ENCODE data around the gene ADRA1B.

- TF ChIP-seq, protein P1, sequence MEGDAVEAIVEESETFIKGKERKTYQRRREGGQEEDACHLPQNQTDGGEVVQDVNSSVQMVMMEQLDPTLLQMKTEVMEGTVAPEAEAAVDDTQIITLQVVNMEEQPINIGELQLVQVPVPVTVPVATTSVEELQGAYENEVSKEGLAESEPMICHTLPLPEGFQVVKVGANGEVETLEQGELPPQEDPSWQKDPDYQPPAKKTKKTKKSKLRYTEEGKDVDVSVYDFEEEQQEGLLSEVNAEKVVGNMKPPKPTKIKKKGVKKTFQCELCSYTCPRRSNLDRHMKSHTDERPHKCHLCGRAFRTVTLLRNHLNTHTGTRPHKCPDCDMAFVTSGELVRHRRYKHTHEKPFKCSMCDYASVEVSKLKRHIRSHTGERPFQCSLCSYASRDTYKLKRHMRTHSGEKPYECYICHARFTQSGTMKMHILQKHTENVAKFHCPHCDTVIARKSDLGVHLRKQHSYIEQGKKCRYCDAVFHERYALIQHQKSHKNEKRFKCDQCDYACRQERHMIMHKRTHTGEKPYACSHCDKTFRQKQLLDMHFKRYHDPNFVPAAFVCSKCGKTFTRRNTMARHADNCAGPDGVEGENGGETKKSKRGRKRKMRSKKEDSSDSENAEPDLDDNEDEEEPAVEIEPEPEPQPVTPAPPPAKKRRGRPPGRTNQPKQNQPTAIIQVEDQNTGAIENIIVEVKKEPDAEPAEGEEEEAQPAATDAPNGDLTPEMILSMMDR (IDR thresholded peaks at IDR 0.05), result no peak
- TF ChIP-seq POLR2A (IDR thresholded peaks at IDR 0.05), result no peak
Observed at GRCh38 chr5:159890141-159890540, 26.1 kb upstream of the ADRA1B start.
